GM21723 (cell line): ENCODE measurements around the gene PTPRA.
"Not testable (repeated sequence)": the region's sequence is repeated elsewhere in the genome, so short reads cannot be mapped to it uniquely, and the experiment has no call there.

ENCODE experiments used
- ATAC-seq: cut with Tn5 transposase; IDR thresholded peaks from one replicate; pipeline ENCODE4 v1.9.1; 2021; ENCODE audit warnings: mild to moderate bottlenecking, moderate library complexity; ENCODE audit not compliant: unreplicated experiment

Gene PTPRA

GRCh38 chr20:2984028-2984501 lies 110.8 kb downstream of the PTPRA start:
- peak; percentile 67 for ATAC-seq

DNA sequence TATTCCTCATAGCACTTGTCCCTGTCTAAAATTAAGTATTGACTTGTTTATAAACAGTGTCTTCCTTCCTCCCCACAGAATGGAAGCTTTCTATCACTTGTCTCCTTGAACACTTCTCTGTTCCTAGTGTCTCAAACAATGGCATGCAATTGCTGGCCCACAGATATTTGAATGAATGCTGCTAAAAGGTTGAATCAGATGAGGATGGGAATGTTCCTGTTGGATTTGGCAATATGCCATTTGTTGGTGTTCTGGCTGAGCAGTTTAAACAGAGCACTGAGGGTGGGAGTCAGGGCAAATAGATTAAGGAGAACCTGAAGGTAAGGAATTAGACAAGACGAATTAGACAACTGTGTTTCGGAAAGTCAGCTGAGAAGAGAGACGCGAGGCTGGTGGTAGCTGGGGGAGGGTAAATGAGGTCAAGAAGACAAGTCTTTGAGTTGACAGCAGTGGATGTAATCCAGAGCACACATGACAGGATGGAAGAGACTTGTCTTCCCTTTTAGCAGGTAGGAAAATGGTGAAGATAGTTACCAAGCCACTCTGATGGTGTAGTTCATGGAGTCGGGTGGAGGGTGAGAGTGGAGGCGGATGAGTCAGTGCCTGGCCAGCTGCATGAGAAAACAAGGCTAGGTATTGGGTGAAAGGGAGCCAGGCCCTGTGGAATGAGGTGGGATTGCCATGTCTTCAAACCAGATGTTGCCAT lies 111.8 kb downstream of the PTPRA start:
- no peak for ATAC-seq

DNA sequence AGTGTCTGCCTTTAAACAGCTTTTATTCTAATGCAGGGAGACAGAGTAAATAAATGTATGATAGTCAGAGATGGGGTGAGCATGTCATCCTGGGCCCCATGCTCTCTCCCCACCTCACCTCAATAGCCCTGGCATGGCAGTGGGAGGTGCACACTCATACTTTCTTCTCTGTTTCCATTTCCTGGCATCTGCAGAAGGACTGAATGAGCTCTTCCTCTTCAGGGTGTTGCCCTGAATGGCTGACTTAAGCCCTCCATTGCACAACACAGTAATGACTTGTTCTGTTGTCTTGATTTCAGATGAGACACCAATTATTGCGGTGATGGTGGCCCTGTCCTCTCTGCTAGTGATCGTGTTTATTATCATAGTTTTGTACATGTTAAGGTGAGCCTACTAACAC lies 113.2 kb downstream of the PTPRA start:
- no peak for ATAC-seq

DNA sequence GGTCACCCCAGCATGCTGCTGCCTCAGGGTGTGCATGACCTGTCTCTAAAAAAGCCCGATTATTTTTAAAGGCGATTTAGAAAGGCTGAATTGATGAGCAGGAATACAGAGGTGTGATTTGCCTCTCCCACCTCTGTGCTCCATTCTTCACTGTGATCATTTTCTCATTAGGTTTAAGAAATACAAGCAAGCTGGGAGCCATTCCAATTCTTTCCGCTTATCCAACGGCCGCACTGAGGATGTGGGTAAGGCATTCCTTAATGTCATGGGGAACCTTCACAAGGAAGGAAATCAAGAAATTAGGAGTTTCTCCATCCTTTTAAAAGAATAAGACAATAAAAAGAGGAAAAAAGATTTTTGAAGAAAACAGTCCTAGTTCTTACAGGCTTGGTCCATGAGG lies 114.6 kb downstream of the PTPRA start:
- ATAC-seq, result no peak

- ATAC-seq, result no peak
These were observed 118.3 kb downstream of the PTPRA start for GRCh38 chr20:2991532-2991931.

GRCh38 chr20:2993250-2993649 lies 120.0 kb downstream of the PTPRA start:
- no peak for ATAC-seq

DNA sequence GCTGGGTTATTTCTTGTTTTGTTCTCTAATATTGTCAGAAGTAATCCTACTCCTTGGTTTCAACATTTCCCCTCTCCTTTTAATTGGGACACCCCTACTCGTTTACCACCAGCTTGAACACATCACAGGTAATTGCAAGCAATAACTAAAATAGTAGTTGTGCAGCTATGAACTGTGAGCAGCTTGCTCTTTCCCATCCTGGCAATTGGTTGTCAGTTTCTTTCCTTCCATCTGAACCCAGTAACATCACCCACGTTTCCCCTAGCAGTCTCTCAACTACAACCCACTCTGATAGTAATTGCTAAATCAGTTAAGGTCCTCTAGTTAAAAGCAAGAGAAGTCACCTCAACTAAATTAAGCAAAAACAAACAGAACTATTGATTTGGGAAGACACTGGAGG lies 122.5 kb downstream of the PTPRA start:
- no peak for ATAC-seq

DNA sequence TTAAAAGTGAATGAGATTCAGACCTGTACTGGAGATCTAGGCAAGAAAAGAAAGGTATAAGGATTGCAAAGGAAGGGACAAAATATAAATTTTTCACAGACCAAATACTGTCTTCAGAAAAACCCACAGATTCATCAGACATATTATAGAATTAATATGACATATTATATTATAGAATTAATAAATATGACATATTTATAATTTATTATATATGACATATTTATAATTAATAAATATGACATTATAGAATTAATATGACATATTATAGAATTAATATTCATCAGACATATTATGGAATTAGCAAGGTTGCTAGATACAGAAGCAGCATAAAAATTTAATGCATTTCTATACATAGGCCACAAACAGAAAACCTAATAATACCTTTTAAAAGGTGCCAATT lies 125.4 kb downstream of the PTPRA start:
- ATAC-seq, result no peak

- ATAC-seq, result no peak
These were observed 127.7 kb downstream of the PTPRA start for GRCh38 chr20:3000852-3001523.

DNA sequence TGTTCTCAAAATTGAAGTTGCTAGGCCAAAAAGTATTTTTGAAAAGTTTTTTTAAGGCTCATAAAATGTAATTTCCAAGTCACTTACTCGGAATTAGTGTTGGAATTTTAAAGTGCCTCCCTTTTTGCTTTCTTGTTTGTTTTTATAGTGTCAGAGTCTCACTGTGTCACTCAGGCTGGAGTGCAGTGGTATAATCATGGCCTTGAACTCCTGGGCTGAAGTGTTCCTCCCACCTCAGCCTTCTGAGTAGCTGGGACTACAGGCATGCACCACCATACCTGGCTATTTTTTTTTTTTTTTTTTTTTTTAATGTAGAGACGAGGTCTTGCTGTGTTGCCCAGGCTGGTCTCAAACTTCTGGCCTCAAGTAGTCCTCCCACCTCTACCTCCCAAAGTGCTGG lies 130.1 kb downstream of the PTPRA start:
- no peak for ATAC-seq

GRCh38 chr20:3010985-3011723 lies 137.9 kb downstream of the PTPRA start:
- no peak for ATAC-seq

- ATAC-seq, result no peak
These were observed 138.5 kb downstream of the PTPRA start for GRCh38 chr20:3011752-3012151.

- no peak for ATAC-seq
These were observed 140.5 kb downstream of the PTPRA start for GRCh38 chr20:3013771-3014170.

DNA sequence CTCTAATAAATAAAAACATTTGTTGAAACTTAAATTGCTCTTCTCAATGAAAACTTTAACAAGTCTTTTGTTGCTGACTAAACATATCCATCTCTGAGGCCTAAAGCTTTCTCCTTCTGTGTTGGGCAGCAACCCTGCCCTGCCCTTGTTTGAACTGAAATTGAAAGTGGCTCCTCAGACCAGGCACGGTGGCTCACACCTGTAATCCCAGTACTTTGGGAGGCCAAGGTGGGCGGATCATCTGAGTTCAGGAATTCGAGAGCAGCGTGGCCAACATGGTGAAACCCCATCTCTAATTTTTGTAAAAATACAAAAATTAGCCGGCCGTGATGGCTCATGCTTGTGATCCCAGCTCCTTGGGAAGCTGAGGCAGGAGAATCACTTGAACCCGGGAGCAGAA lies 140.9 kb downstream of the PTPRA start:
- no peak for ATAC-seq

- no peak for ATAC-seq
These were observed 141.4 kb downstream of the PTPRA start for GRCh38 chr20:3014662-3015061.

- ATAC-seq, result not testable (repeated sequence)
These were observed 142.0 kb downstream of the PTPRA start for GRCh38 chr20:3015302-3015701.

DNA sequence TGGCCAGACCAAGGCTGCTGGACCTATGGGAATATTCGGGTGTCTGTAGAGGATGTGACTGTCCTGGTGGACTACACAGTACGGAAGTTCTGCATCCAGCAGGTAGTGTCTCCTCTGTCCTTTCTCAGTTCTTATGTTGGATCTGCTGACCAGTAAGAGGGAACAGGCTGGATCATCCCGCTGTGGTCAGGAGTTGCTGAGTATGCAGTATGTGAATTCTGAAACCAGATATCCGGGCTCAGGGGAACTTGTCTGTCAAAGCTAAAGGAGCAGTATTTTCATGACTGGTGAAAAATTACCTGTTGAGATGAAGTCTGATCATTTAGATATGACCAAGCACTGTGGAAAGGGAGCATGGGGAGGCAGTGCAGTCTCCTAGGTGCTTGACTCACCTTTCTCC lies 148.0 kb downstream of the PTPRA start:
- ATAC-seq, result no peak

- no peak for ATAC-seq
These were observed 148.5 kb downstream of the PTPRA start for GRCh38 chr20:3021777-3022176.

GRCh38 chr20:3022559-3023490 lies 149.5 kb downstream of the PTPRA start:
- ATAC-seq, result not testable (repeated sequence)

DNA sequence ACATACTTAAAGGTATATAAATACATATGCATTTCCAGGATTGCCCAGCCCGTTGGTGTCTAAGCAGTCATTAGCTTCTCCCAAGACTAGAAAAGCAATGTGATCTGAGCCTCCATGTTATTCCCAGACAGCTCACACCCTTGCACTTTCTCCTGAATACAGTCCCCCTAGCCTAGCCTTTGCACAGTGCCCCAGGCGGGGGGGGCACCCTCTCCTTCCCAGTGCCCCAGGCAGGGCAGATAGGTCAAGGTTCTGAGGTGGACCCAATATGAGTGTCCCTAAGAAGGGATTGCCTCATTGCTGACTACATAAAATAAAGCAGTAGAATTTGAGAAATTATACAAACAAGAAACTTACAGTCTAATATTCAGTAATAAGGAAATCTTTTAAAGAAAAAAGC lies 154.7 kb downstream of the PTPRA start:
- no peak for ATAC-seq
